Mammary epithelial cell (primary cell): ENCODE data around the gene N4BP2L1.

Source experiments
- CTCF ChIP-seq, 2 donors: IDR thresholded peaks in 1 of 2; conservative IDR thresholded peaks in 1 of 2; 2 replicates each; pipeline ENCODE4 v1.5.1; 2011 to 2012; ENCODE audit warnings: inconsistent platforms in 2 of 2, low read length in 2 of 2, mild to moderate bottlenecking in 2 of 2, control low read depth in 1 of 2, low read depth in 1 of 2; ENCODE audit not compliant: insufficient read depth in 1 of 2; ENCODE audit errors: extremely low read depth in 1 of 2
- EZH2 ChIP-seq: IDR thresholded peaks from 2 replicates; pipeline ENCODE4 v1.6.1; 2012; ENCODE audit warnings: low read length, inconsistent platforms, borderline replicate concordance

GRCh38 chr13:32362574-32362973, 65.4 kb downstream of the N4BP2L1 start:
- no peak for TF ChIP-seq CTCF (conservative IDR thresholded peaks at IDR 0.05 in 1 of 2, IDR thresholded peaks at IDR 0.05 in 1 of 2; ENCODE audit: extremely low read depth in 1 of 2, insufficient read depth in 1 of 2, low read depth in 1 of 2, low read length in 2 of 2)
- no peak for TF ChIP-seq EZH2
